A375 (cell line): ENCODE measurements around the gene FSTL4. TPM values are rescaled to one million over a fixed set of nuclear protein-coding genes. Genes with fewer than 3 reads are reported as not detected.

Source experiments
- small RNA-seq: library from RNA; depleted of rRNA; stranded (forward); fragments of <200 nt; gene quantifications from one replicate; pipeline ENCODE3, GENCODE V24; 2014
- total RNA-seq: library from RNA; depleted of rRNA; stranded (reverse); fragments of >200 nt; shearing (Covaris generic); gene quantifications from 2 replicates; pipeline ENCODE4 v1.2.3, GENCODE V29; 2014; rRNA removed

The FSTL4 gene
- total RNA-seq = not detected in 2 replicates

DNA sequence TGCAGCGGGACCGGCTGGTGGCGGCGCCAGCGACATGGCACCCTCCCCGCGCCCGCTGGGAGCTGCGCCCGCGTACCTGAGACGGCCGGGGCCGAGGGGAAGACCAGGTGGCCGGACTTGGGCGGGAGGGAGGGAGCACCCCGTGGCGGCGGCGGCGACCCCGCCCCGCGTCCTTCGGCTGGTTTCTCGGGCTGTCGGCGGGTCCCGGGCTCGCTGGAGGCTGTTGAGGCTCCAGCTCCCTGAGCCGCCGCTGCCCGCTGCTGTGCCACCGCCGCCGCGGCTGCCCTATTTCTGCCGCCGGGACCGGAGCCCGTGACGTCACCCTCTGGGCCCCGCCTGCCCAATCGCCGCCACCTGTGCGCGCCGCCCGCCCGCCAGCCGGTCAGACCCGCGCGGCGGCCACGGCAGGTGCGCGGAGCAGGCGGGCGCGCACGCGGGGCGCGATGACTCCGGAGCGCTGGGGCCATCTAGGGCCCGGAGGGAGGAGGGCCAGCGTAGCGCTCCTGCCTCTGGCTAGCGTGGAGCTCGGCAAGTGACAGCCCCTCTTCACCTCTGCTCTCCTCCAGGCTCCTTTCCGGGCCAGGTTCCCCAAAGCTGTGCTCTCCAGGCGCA, at the start of gene FSTL4:
FSTL4 (minus strand) TSS at position 293 of the 612 bp plus-strand sequence.

Small RNA genes within 50 kb of the gene (small RNA-seq; reads per million reads assigned to genes)
- not detected for gene MIR1289-2
